ENCODE results near the gene DPP9. TPM values are rescaled to one million over a fixed set of nuclear protein-coding genes. Genes with fewer than 3 reads are reported as not detected.

DPP9 gene
- total RNA-seq, 1 donor from 2014 or later, result 17.1 TPM

DNA sequence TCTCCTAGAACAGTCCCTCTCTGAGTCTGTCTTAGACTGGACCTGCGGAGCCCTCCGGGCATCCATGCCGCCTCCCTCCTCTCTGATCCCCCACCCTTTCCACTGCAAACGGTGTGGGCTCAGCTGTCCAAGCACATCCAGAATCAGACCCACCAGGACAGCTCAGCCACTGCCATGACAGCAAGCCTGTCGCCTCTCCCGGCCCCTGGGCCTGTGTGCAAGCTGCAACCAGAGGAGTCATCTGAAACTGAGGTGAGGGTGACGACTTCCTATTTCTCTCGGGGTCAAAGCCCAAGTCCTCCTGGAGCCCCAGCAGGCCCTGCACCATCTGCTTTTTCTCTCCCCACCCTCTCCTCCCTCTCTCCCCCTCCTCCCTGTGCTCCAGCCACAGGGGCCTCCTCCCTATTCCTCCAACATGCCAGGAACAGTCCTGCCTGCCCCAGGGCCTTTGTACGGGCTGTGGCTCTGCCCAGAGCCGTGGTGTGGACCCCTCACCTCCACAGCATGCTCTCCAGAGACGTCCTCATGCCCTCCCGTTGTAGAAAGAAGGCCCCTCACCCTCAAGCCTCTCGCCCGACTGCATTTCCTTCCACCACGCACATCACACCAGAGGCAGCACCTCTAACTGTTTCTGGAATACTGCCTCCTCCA is 30.0 kb downstream of the DPP9 start:
- Mint-ChIP-seq H3K36me3 (peaks cover 20% of the 10 kb centered on the region), H3K4me3 (no peak overlapping the region), H3K27me3 (ENCODE audit: insufficient read depth, low read depth) (no peaks in the 10 kb centered on the region), H3K27ac (no peak overlapping the region), H3K4me1 (no peaks in the 10 kb centered on the region), H3K9me3 (no peaks in the 10 kb centered on the region)
- no peak for DNase-seq (ENCODE audit: low spot score)
- no peak overlapping the region for H3K4me2 ChIP-seq
- H3K27me3 ChIP-seq, result no peaks in the 10 kb centered on the region
- H3K4me1 ChIP-seq, result no peaks in the 10 kb centered on the region
- H2AFZ ChIP-seq (replicated peaks), result no peak overlapping the region
- H3K27ac ChIP-seq, result no peak overlapping the region
- H3K36me3 ChIP-seq, result no peaks in the 10 kb centered on the region
- no peaks in the 10 kb centered on the region for H4K20me1 ChIP-seq (ENCODE audit: low read depth)
- H3K4me3 ChIP-seq, result no peak overlapping the region
- no peak overlapping the region for H3K9ac ChIP-seq
- H3K9me3 ChIP-seq (ENCODE audit: low read depth), result no peaks in the 10 kb centered on the region
- H3K79me2 ChIP-seq (ENCODE audit: low read depth), result no peaks in the 10 kb centered on the region
- H3F3A ChIP-seq (ENCODE audit: low read depth), result no peaks in the 10 kb centered on the region
- no peak for TF ChIP-seq CTCF (IDR thresholded peaks at IDR 0.05)
- no peak for TF ChIP-seq EZH2phosphoT487 (IDR thresholded peaks at IDR 0.05)
- no peak for TF ChIP-seq EZH2 (IDR thresholded peaks at IDR 0.05)

GRCh38 chr19:4693078-4693350 is 30.6 kb downstream of the DPP9 start:
- Histone ChIP-seq H3K9me3 (ENCODE audit: low read depth) (no peaks in the 10 kb centered on the region), H3K27ac (no peak overlapping the region), H3K79me2 (ENCODE audit: low read depth) (no peaks in the 10 kb centered on the region), H2AFZ (replicated peaks) (no peak overlapping the region), H3K27me3 (no peaks in the 10 kb centered on the region), H3K4me3 (no peak overlapping the region), H3K36me3 (no peaks in the 10 kb centered on the region), H3K9ac (no peak overlapping the region), H3K4me1 (no peaks in the 10 kb centered on the region), H3K4me2 (no peak overlapping the region), H3F3A (ENCODE audit: low read depth) (no peaks in the 10 kb centered on the region), H4K20me1 (ENCODE audit: low read depth) (no peaks in the 10 kb centered on the region)
- Mint-ChIP-seq H3K4me3 (no peak overlapping the region), H3K27ac (no peak overlapping the region), H3K36me3 (peaks cover 18% of the 10 kb centered on the region), H3K4me1 (no peaks in the 10 kb centered on the region), H3K27me3 (ENCODE audit: insufficient read depth, low read depth) (no peaks in the 10 kb centered on the region), H3K9me3 (no peaks in the 10 kb centered on the region)
- TF ChIP-seq EZH2phosphoT487 (IDR thresholded peaks at IDR 0.05), result no peak
- no peak for TF ChIP-seq EZH2 (IDR thresholded peaks at IDR 0.05)
- no peak for TF ChIP-seq CTCF (IDR thresholded peaks at IDR 0.05)
- no peak for DNase-seq (ENCODE audit: low spot score)

DNA sequence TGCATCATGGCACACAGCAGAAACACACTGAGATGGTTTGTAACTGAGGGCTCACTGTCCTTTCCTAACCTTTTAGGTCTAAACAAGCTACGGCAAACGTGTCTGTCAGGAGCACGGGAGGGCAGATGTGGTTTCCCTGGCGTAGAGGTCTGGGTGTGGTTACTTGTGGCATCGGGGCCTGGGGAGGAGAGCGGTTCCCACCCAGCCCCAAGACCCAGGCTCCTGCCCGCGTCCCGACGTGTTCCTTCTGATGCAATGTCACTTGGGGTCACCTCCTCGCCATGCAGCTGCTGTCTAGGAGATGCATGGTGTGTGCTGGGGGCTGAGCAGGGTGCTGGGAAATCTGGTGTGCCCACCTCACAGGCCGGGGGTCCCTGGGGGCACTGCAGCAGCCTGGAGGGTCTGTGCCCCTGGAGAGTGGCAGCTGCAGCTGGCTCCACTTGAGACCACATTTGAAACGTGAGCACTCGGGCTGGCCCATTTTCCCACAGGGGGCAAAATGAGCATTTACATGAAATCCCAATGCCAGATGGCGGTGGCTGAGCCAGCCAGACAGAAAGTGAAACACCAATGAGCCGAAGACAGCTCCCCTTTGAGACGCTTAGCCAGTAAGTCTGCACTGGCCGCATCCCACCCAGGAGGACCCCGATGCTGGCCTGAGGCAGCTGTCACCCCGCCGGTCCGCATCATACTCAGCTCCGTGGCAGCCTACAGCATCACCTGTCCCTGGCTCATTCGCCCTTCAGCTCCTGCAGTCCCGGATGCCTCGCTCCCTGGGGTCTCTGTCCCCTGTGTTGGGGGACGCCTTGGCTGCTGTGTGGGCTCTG is 31.2 kb downstream of the DPP9 start:
- DNase-seq (ENCODE audit: low spot score), result no peak

More for the DNA sequence above, 31.2 kb downstream of the DPP9 start:
- Histone ChIP-seq H3K27ac (no peak overlapping the region), H3K4me2 (no peak overlapping the region), H3K4me1 (no peaks in the 10 kb centered on the region), H3F3A (ENCODE audit: low read depth) (no peaks in the 10 kb centered on the region), H2AFZ (replicated peaks) (no peak overlapping the region), H4K20me1 (ENCODE audit: low read depth) (no peaks in the 10 kb centered on the region), H3K9ac (no peak overlapping the region), H3K9me3 (ENCODE audit: low read depth) (no peaks in the 10 kb centered on the region), H3K27me3 (no peaks in the 10 kb centered on the region), H3K79me2 (ENCODE audit: low read depth) (no peaks in the 10 kb centered on the region), H3K36me3 (no peaks in the 10 kb centered on the region), H3K4me3 (no peak overlapping the region)
- no peak overlapping the region for H3K4me3 Mint-ChIP-seq
- H3K36me3 Mint-ChIP-seq, result peaks cover 18% of the 10 kb centered on the region
- H3K9me3 Mint-ChIP-seq, result no peaks in the 10 kb centered on the region
- H3K27me3 Mint-ChIP-seq (ENCODE audit: insufficient read depth, low read depth), result no peaks in the 10 kb centered on the region
- no peak overlapping the region for H3K27ac Mint-ChIP-seq
- TF ChIP-seq EZH2 (IDR thresholded peaks at IDR 0.05) (no peak), EZH2phosphoT487 (IDR thresholded peaks at IDR 0.05) (no peak), CTCF (IDR thresholded peaks at IDR 0.05) (no peak)
- H3K4me1 Mint-ChIP-seq, result no peaks in the 10 kb centered on the region

Measured in neural progenitor cell (in vitro differentiated cells).